Measurements from ENCODE around the gene BMP6. TPM values are rescaled to one million over a fixed set of nuclear protein-coding genes. Genes with fewer than 3 reads are reported as not detected.

Gene BMP6
- total and polyA plus RNA-seq, 10 of the 15 experiments (the other 5 are each of a cell fraction or from before 2014, with no cell fraction given): 0.02 to 0.15 (median 0.05) TPM; not detected in 5

DNA sequence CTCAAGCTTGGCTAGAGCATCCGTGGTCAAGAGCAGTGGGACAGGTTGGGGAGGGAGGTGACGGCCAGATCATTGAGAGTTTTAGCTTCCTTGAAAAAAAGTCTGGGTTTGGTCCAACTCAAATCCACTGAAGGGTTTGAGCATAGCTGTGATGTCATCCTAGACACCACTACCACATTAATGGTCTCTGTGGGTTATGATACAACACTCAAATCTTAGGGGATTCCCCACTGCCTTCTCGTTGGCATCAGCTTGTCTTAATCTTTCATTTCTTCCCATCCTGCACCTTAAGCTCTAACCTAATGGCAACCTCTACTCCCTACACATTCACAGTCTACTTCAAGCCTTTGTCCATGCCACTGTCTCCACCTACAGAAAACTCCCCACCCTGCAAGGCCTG, 77.3 kb downstream of the BMP6 start:
- H4K20me1 ChIP-seq (ENCODE audit: control insufficient read depth, insufficient read depth): no peaks in the 10 kb centered on the region
- DNase-seq (ENCODE audit: low read depth, low spot score) (no peak), ATAC-seq (no peak), FAIRE-seq (no peak)
- no peaks in the 10 kb centered on the region for H3K36me3 ChIP-seq (ENCODE audit: control insufficient read depth in 2 of 2, insufficient read depth in 2 of 2, low read length in 1 of 2)
- no peak for TF ChIP-seq NKRF (conservative IDR thresholded peaks at IDR 0.05)
- no peak for TF ChIP-seq ZNF622 (IDR thresholded peaks at IDR 0.05)
- TF ChIP-seq CBX3 (IDR thresholded peaks at IDR 0.05; ENCODE audit: borderline replicate concordance, low read depth): no peak
- TF ChIP-seq CBFB (IDR thresholded peaks at IDR 0.05; ENCODE audit: low read depth): no peak
- TF ChIP-seq, protein P1, sequence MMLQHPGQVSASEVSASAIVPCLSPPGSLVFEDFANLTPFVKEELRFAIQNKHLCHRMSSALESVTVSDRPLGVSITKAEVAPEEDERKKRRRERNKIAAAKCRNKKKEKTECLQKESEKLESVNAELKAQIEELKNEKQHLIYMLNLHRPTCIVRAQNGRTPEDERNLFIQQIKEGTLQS (IDR thresholded peaks at IDR 0.05; ENCODE audit: borderline replicate concordance, extremely low read depth, low read depth, low read length): no peak
- no peak for TF ChIP-seq ASH2L (IDR thresholded peaks at IDR 0.05; ENCODE audit: borderline replicate concordance, low read depth)
- TF ChIP-seq SIX5 (IDR thresholded peaks at IDR 0.05; ENCODE audit: low read depth, low read length, severe bottlenecking): no peak
- TF ChIP-seq LARP7 (IDR thresholded peaks at IDR 0.05): no peak
- no peak for TF ChIP-seq ZBTB33 (IDR thresholded peaks at IDR 0.05)
- TF ChIP-seq KLF5 (IDR thresholded peaks at IDR 0.05; ENCODE audit: partially characterized antibody): no peak
- no peak for TF ChIP-seq RAD21 (IDR thresholded peaks at IDR 0.05; ENCODE audit: insufficient read depth, low read depth, low read length)
- no peak for TF ChIP-seq JUND (IDR thresholded peaks at IDR 0.05; ENCODE audit: low read depth, low read length)
- TF ChIP-seq MTA2 (IDR thresholded peaks at IDR 0.05; ENCODE audit: low read depth): no peak
- no peak for TF ChIP-seq EGR1 (IDR thresholded peaks at IDR 0.05; ENCODE audit: borderline replicate concordance in 1 of 2, low read depth in 2 of 2, low read length in 2 of 2)
- TF ChIP-seq, protein P2, sequence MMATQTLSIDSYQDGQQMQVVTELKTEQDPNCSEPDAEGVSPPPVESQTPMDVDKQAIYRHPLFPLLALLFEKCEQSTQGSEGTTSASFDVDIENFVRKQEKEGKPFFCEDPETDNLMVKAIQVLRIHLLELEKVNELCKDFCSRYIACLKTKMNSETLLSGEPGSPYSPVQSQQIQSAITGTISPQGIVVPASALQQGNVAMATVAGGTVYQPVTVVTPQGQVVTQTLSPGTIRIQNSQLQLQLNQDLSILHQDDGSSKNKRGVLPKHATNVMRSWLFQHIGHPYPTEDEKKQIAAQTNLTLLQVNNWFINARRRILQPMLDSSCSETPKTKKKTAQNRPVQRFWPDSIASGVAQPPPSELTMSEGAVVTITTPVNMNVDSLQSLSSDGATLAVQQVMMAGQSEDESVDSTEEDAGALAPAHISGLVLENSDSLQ (IDR thresholded peaks at IDR 0.05): no peak
- no peak for TF ChIP-seq TCF3 (IDR thresholded peaks at IDR 0.05; ENCODE audit: borderline replicate concordance, insufficient read depth, low read depth, low read length)
- TF ChIP-seq YY1 (IDR thresholded peaks at IDR 0.05; ENCODE audit: low read depth, low read length): no peak
- no peak for TF ChIP-seq ETV6 (conservative IDR thresholded peaks at IDR 0.05 in 1 of 2, IDR thresholded peaks at IDR 0.05 in 1 of 2; ENCODE audit: borderline replicate concordance in 1 of 2, low read depth in 1 of 2)
- no peak for TF ChIP-seq HDAC2 (IDR thresholded peaks at IDR 0.05)
- no peaks in the 10 kb centered on the region for H3K79me2 ChIP-seq (ENCODE audit: control insufficient read depth, insufficient read depth, low read length)
- ChIA-PET SMC1A (ENCODE audit: uncharacterized antibody, unreplicated experiment) (no interaction called here), POLR2A (no interaction called here), CTCF (interaction anchor here (1.3 kb wide), 1 partner anchor 256 kb away, joined by 3 read pairs; no protein-coding TSS in a partner anchor), RAD21 (ENCODE audit: unreplicated experiment) (no interaction called here)
- no peaks in the 10 kb centered on the region for H3K4me1 ChIP-seq (ENCODE audit: control insufficient read depth, insufficient read depth, low read length)
- WGBS (ENCODE audit: insufficient coverage, insufficient replicate concordance, low lambda C conversion rate, missing lambda C conversion rate): 24% methylated on average over 3 of the region's 3 CpGs
- H3K4me3 ChIP-seq: no peak overlapping the region
- H2AFZ ChIP-seq (ENCODE audit: control insufficient read depth, low read depth, low read length): no peak overlapping the region
- H3K9ac ChIP-seq (ENCODE audit: control insufficient read depth, insufficient read depth, low read length): no peak overlapping the region
- H3K27me3 ChIP-seq (replicated peaks in 1 of 2; ENCODE audit: control insufficient read depth in 2 of 2, insufficient read depth in 2 of 2, low read length in 1 of 2): peaks cover 1 to 4% of the 10 kb centered on the region in 2 experiments; a peak in 3 of 4 replicates
- intact Hi-C loops (cut with micrococcal nuclease; ENCODE audit: unreplicated experiment) (no loop called here), in situ Hi-C loops (cut with MboI) (no loop called here)
- BruUV-seq (replicated peaks): no TSS peak
- no peaks in the 10 kb centered on the region for H3K9me3 ChIP-seq (replicated peaks; ENCODE audit: control insufficient read depth, insufficient read depth, low read length)
- H3K4me2 ChIP-seq (ENCODE audit: control insufficient read depth, insufficient read depth): no peak overlapping the region
- no peak overlapping the region for H3K27ac ChIP-seq (ENCODE audit: control insufficient read depth, insufficient read depth)
